LNCAP (cell line): ENCODE data around the gene CCDC181.

Source experiments
- CTCF ChIP-seq: fragments of 450-650 bp; IDR thresholded peaks from 2 replicates; pipeline ENCODE4 v1.5.1; 2017; ENCODE audit warnings: mild to moderate bottlenecking

CCDC181 gene

GRCh38 chr1:169345511-169345910 lies 81.8 kb downstream of the CCDC181 start:
- TF ChIP-seq CTCF = no peak
